H1 (cell line): ENCODE results near the gene OR4F6. TPM values are rescaled to one million over a fixed set of nuclear protein-coding genes. Genes with fewer than 3 reads are reported as not detected.

Experiments
- CTCF ChIA-PET: fragments of 300-600 bp; sonication (Branson Sonifier 250); formaldehyde crosslinking; loops from one replicate; lab custom pipeline; 2021; ENCODE audit not compliant: partially characterized antibody; lab: Charles Lee
- POLR2A ChIA-PET: fragments of 300-600 bp; sonication (Branson Sonifier 250); formaldehyde crosslinking; loops from one replicate; lab custom pipeline; 2021; ENCODE audit warnings: inconsistent platforms; ENCODE audit not compliant: partially characterized antibody; lab: Charles Lee
- DNase-seq, 2 experiments: peaks; one replicate each; pipeline versions ENCODE4 v3.0.0 to v3.0.0-alpha.2; 2010 to 2022; ENCODE audit warnings: low spot score in 2 of 2, low read depth in 1 of 2, mixed read lengths in 1 of 2
- FAIRE-seq: peaks from 2 replicates; lab custom pipeline; 2011; peaks lifted over from hg19 to GRCh38; lab: Jason Lieb, UNC
- H2AFZ ChIP-seq: 2 replicates; pipeline ENCODE4 v1.8.1; 2012; ENCODE audit warnings: low read length, inconsistent platforms
- H2AK5ac ChIP-seq: 2 replicates; pipeline ENCODE4 v1.6.1; 2013; ENCODE audit warnings: low read depth, low read length
- H2BK120ac ChIP-seq: replicated peaks from 2 replicates; pipeline ENCODE3; 2013; ENCODE audit warnings: low read depth, low read length, inconsistent platforms
- H2BK12ac ChIP-seq: 2 replicates; pipeline ENCODE4 v1.6.1; 2013; ENCODE audit warnings: low read depth, low read length
- H2BK15ac ChIP-seq: 2 replicates; pipeline ENCODE4 v1.6.1; 2013; ENCODE audit warnings: low read length
- H2BK20ac ChIP-seq: 2 replicates; pipeline ENCODE4 v1.6.1; 2013; ENCODE audit warnings: low read length
- H2BK5ac ChIP-seq: 2 replicates; pipeline ENCODE4 v1.6.1; 2013; ENCODE audit warnings: low read depth, low read length
- H3K14ac ChIP-seq: 2 replicates; pipeline ENCODE4 v1.6.1; 2013; ENCODE audit warnings: inconsistent platforms; ENCODE audit not compliant: insufficient read length
- H3K18ac ChIP-seq: 2 replicates; pipeline ENCODE4 v1.6.1; 2013; ENCODE audit warnings: low read length; ENCODE audit errors: extremely low read depth
- H3K23ac ChIP-seq: 2 replicates; pipeline ENCODE4 v1.6.1; 2013; ENCODE audit warnings: inconsistent platforms; ENCODE audit not compliant: insufficient read length
- H3K23me2 ChIP-seq: 2 replicates; pipeline ENCODE4 v1.6.1; 2013; ENCODE audit warnings: low read depth, low read length
- H3K27ac ChIP-seq: 2 replicates; pipeline ENCODE4 v1.6.1; 2011; ENCODE audit warnings: low read depth, low read length, inconsistent platforms
- H3K27me3 ChIP-seq, 4 experiments: replicated peaks in 1 of 4; 1 replicate in 1 of 4; 2 replicates in 3 of 4; pipeline versions ENCODE4 v1.6.1 to v1.8.1; 2011 to 2013; ENCODE audit warnings: low read length in 3 of 4, mild to moderate bottlenecking in 3 of 4, inconsistent platforms in 2 of 4, mixed read lengths in 2 of 4, moderate library complexity in 1 of 4; ENCODE audit not compliant: control insufficient read depth in 3 of 4, insufficient read depth in 3 of 4; ENCODE audit errors: extremely low read depth in 1 of 4
- H3K36me3 ChIP-seq, 4 experiments: 2 replicates each; pipeline versions ENCODE4 v1.6.1 to v1.8.1; 2011 to 2013; ENCODE audit warnings: mild to moderate bottlenecking in 4 of 4, low read length in 3 of 4, moderate library complexity in 2 of 4, control low read depth in 1 of 4, inconsistent platforms in 1 of 4; ENCODE audit not compliant: insufficient read depth in 4 of 4, control insufficient read depth in 2 of 4
- H3K4ac ChIP-seq: replicated peaks from 2 replicates; pipeline ENCODE3; 2013; ENCODE audit warnings: low read length, low read depth, mixed read lengths, inconsistent platforms; ENCODE audit not compliant: insufficient read length
- H3K4me1 ChIP-seq, 4 experiments: replicated peaks in 1 of 4; 1 replicate in 1 of 4; 2 replicates in 3 of 4; pipeline versions ENCODE4 v1.6.1 to v1.8.1; 2011 to 2013; ENCODE audit warnings: low read length in 3 of 4, inconsistent platforms in 2 of 4, mixed read lengths in 1 of 4; ENCODE audit not compliant: insufficient read depth in 4 of 4, control insufficient read depth in 3 of 4
- H3K4me2 ChIP-seq, 2 experiments: 2 replicates each; pipeline versions ENCODE4 v1.6.1 to v1.8.1; 2011 to 2013; ENCODE audit warnings: low read depth in 2 of 2, low read length in 2 of 2, control low read depth in 1 of 2, inconsistent platforms in 1 of 2, mild to moderate bottlenecking in 1 of 2; ENCODE audit not compliant: insufficient read depth in 1 of 2
- H3K4me3 ChIP-seq, 4 experiments: fragments of 200-600, 300-600 bp in 1 of 4; sonication (generic), shearing (Covaris generic), sonication (Bioruptor Twin) in 1 of 4; 2 replicates each; pipeline versions ENCODE4 v1.5.1 to v1.8.1; 2011 to 2016; ENCODE audit warnings: low read length in 4 of 4, low read depth in 3 of 4, control low read depth in 2 of 4, inconsistent platforms in 2 of 4, mild to moderate bottlenecking in 2 of 4, mixed read lengths in 1 of 4, moderate library complexity in 1 of 4; ENCODE audit not compliant: insufficient read depth in 2 of 4; ENCODE audit errors: extremely low read depth in 1 of 4
- H3K56ac ChIP-seq: replicated peaks from 2 replicates; pipeline ENCODE3; 2013; ENCODE audit warnings: low read depth, mild to moderate bottlenecking, mixed read lengths, low read length, inconsistent platforms; ENCODE audit not compliant: insufficient read length
- H3K79me1 ChIP-seq: 2 replicates; pipeline ENCODE4 v1.6.1; 2013; ENCODE audit warnings: low read depth, low read length, control low read depth
- H3K79me2 ChIP-seq, 2 experiments: 2 replicates each; pipeline versions ENCODE4 v1.6.1 to v1.8.1; 2012 to 2013; ENCODE audit warnings: low read length in 2 of 2, mild to moderate bottlenecking in 2 of 2, inconsistent platforms in 1 of 2; ENCODE audit not compliant: insufficient read depth in 2 of 2, control insufficient read depth in 1 of 2
- H3K9ac ChIP-seq, 4 experiments: replicated peaks in 1 of 4; 1 replicate in 1 of 4; 2 replicates in 3 of 4; pipeline versions ENCODE4 v1.6.1 to v1.8.1; 2011 to 2013; ENCODE audit warnings: low read depth in 3 of 4, low read length in 3 of 4, control low read depth in 2 of 4, mild to moderate bottlenecking in 2 of 4, moderate library complexity in 2 of 4, inconsistent platforms in 1 of 4; ENCODE audit errors: extremely low read depth in 1 of 4
- H3K9me3 ChIP-seq, 2 experiments: 2 replicates each; pipeline versions ENCODE4 v1.6.1 to v1.8.1; 2012 to 2013; ENCODE audit warnings: mild to moderate bottlenecking in 2 of 2, moderate library complexity in 2 of 2, control low read depth in 1 of 2, inconsistent platforms in 1 of 2, low read depth in 1 of 2, low read length in 1 of 2, mixed read lengths in 1 of 2; ENCODE audit not compliant: insufficient read depth in 2 of 2
- H4K20me1 ChIP-seq, 2 experiments: replicated peaks in 1 of 2; 2 replicates each; pipeline versions ENCODE3 to v1.8.1; 2011 to 2013; ENCODE audit warnings: inconsistent platforms in 2 of 2, low read length in 2 of 2, mild to moderate bottlenecking in 1 of 2; ENCODE audit not compliant: insufficient read depth in 2 of 2, control insufficient read depth in 1 of 2
- H4K5ac ChIP-seq: 2 replicates; pipeline ENCODE4 v1.6.1; 2013; ENCODE audit warnings: low read length, low read depth, mixed read lengths, inconsistent platforms; ENCODE audit not compliant: insufficient read length
- H4K8ac ChIP-seq: 2 replicates; pipeline ENCODE4 v1.8.0; 2013; ENCODE audit warnings: mild to moderate bottlenecking, moderate library complexity, low read length, inconsistent platforms; ENCODE audit not compliant: insufficient read depth; ENCODE audit errors: extremely low read depth
- H4K91ac ChIP-seq: replicated peaks from 2 replicates; pipeline ENCODE3; 2013; ENCODE audit warnings: low read length, mixed read lengths, inconsistent platforms; ENCODE audit not compliant: insufficient read length
- CBX5 ChIP-seq: fragments of 300-800, 300-1000 bp; sonication (generic); IDR thresholded peaks from 2 replicates; pipeline ENCODE4 v1.7.1; 2016; ENCODE audit warnings: antibody characterized with exemption, low read length, low read depth
- GABPA ChIP-seq: IDR thresholded peaks from 2 replicates; pipeline ENCODE4 v1.6.1; 2011; ENCODE audit warnings: mild to moderate bottlenecking, low read length, moderate library complexity, borderline replicate concordance; ENCODE audit not compliant: insufficient read depth
- HDAC2 ChIP-seq, 2 experiments: fragments of 300-600 bp in 1 of 2; sonication (generic) in 1 of 2; IDR thresholded peaks; 2 replicates each; pipeline ENCODE4 v1.6.1; 2011 to 2012; ENCODE audit warnings: low read depth in 2 of 2, low read length in 2 of 2, mild to moderate bottlenecking in 2 of 2, moderate library complexity in 2 of 2, borderline replicate concordance in 1 of 2, inconsistent platforms in 1 of 2
- KDM1A ChIP-seq: fragments of 200-600, 300-600 bp; sonication (generic); IDR thresholded peaks from 2 replicates; pipeline ENCODE4 v1.7.1; 2016; ENCODE audit warnings: mild to moderate bottlenecking, low read length, borderline replicate concordance
- SP1 ChIP-seq: IDR thresholded peaks from 2 replicates; pipeline ENCODE4 v1.6.1; 2011; ENCODE audit warnings: low read depth, low read length
- SP2 ChIP-seq: IDR thresholded peaks from 2 replicates; pipeline ENCODE4 v1.6.1; 2012; ENCODE audit warnings: mild to moderate bottlenecking, low read length, inconsistent platforms
- TAF1 ChIP-seq: IDR thresholded peaks from 2 replicates; pipeline ENCODE4 v1.6.1; 2011; ENCODE audit warnings: mild to moderate bottlenecking, low read depth, low read length
- TBP ChIP-seq: IDR thresholded peaks from 2 replicates; pipeline ENCODE4 v1.6.1; 2011; ENCODE audit warnings: low read depth, low read length, improper control_type of control experiment
- TEAD4 ChIP-seq: IDR thresholded peaks from 2 replicates; pipeline ENCODE4 v1.6.1; 2012; ENCODE audit warnings: low read depth, low read length, inconsistent platforms, mixed read lengths
- ZNF274 ChIP-seq: IDR thresholded peaks from 2 replicates; pipeline ENCODE4 v1.7.0; 2012; ENCODE audit warnings: low read length, borderline replicate concordance; ENCODE audit errors: extremely low read depth
- WGBS, 2 experiments: shearing (Covaris generic) in 1 of 2; methylation state at CpG; one replicate each; pipeline versions ENCODE4 v1.1.6 to v1.1.7; 2013 to 2015; ENCODE audit warnings: low lambda C conversion rate in 2 of 2, mixed read lengths in 2 of 2, inconsistent platforms in 1 of 2, low coverage in 1 of 2, missing lambda C conversion rate in 1 of 2; ENCODE audit not compliant: insufficient replicate concordance in 2 of 2, insufficient coverage in 1 of 2, insufficient read length in 1 of 2; ENCODE audit errors: extremely low coverage in 1 of 2, missing lambda C conversion rate in 1 of 2; 5-methylcytosine and 5-hydroxymethylcytosine counted together
- polyA plus RNA-seq, 7 experiments: library from polyadenylated mRNA; depleted of rRNA in 3 of 7; stranded (reverse) in 5 of 7; unstranded in 2 of 7; fragments of >200 nt in 5 of 7; fragments of 200-250 nt in 2 of 7; gene quantifications; 1 replicate in 5 of 7; 2 replicates in 1 of 7; 4 replicates in 1 of 7; pipeline versions ENCODE4 v1.2.1 to v1.2.3, GENCODE V29; 2011 to 2013; ENCODE audit warnings: missing spikeins in 2 of 7, mixed read lengths in 2 of 7
- total RNA-seq: library from RNA; stranded (reverse); fragmentation: NEBNext Ultra II Directional; extraction: Animal tissue kit (Norgen Biotek cat#: 25700); gene quantifications from 2 replicates; pipeline ENCODE4 v1.2.1, GENCODE V29; 2021

OR4F6 gene
- total and polyA plus RNA-seq, 2 of the 8 experiments (the other 6 are each of a cell fraction or from before 2014, with no cell fraction given) = not detected

DNA sequence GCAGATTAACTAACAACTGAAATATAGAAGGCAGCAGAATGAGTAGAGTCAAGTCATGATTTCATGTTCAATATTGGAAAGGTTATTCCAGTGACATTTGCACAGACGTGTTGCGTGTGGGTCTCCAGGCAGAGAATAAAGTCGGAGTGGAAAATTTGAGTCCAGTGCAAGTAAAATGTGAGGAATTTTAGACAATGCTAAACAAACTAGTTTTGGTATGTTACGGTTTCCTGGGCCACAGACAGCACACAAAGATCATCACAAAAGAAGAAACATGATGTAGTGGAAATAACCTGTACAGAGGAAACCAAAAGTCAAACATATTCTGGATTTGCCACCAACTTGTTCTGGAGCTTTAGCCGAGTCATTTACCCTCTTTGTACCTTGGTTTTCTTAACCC, 367 bp downstream of the OR4F6 start:
- H2AK5ac ChIP-seq = no peak overlapping the region
- no peak overlapping the region for H3K4me3 ChIP-seq
- no peak overlapping the region for H4K8ac ChIP-seq
- no peak overlapping the region for H3K4ac ChIP-seq
- H2BK5ac ChIP-seq = no peak overlapping the region
- H3K79me2 ChIP-seq = no peaks in the 10 kb centered on the region
- no peak overlapping the region for H2BK120ac ChIP-seq
- WGBS, 2 experiments = 83% methylated on average over 5 of the region's 5 CpGs; no CpG with 5 or more reads in 1 of the 2 experiments
- H3K27me3 ChIP-seq = no peaks in the 10 kb centered on the region
- H4K5ac ChIP-seq = no peak overlapping the region
- H2BK15ac ChIP-seq = no peak overlapping the region
- H3K4me2 ChIP-seq = no peak overlapping the region
- POLR2A ChIA-PET = no interaction called here
- no peak overlapping the region for H2BK12ac ChIP-seq
- H3K36me3 ChIP-seq = no peaks in the 10 kb centered on the region
- no peaks in the 10 kb centered on the region for H3K79me1 ChIP-seq
- no peaks in the 10 kb centered on the region for H4K20me1 ChIP-seq
- no peak overlapping the region for H3K56ac ChIP-seq
- no peak for FAIRE-seq
- no peak for TF ChIP-seq TBP
- no peak for TF ChIP-seq CBX5
- TF ChIP-seq GABPA = no peak
- TF ChIP-seq KDM1A = no peak
- no peak for TF ChIP-seq SP2
- TF ChIP-seq TEAD4 = no peak
- no peak for TF ChIP-seq ZNF274
- no peak for TF ChIP-seq TAF1
- TF ChIP-seq HDAC2 (IDR thresholded peaks at IDR 0.05; ENCODE audit: borderline replicate concordance in 1 of 2, low read depth in 2 of 2, low read length in 2 of 2) = no peak
- TF ChIP-seq SP1 = no peak
- TF ChIP-seq, all 59 proteins: peak for 0
- Histone ChIP-seq H3K14ac (no peak overlapping the region), H3K9me3 (peaks cover 13 to 31% of the 10 kb centered on the region in 2 experiments), H3K23ac (no peak overlapping the region), H2BK20ac (no peak overlapping the region), H3K9ac (no peak overlapping the region), H3K23me2 (peaks cover 2% of the 10 kb centered on the region; the same call in 1 of the 2 replicates), H4K91ac (no peak overlapping the region), H3K27ac (no peak overlapping the region), H2AFZ (no peak overlapping the region), H3K4me1 (no peaks in the 10 kb centered on the region), H3K18ac (no peak overlapping the region)
- no peak for DNase-seq
- CTCF ChIA-PET = interaction anchor here (1.7 kb wide), 1 partner anchor 9 kb away, joined by 3 read pairs; no protein-coding TSS in a partner anchor
